Cardiac septum (tissue), 1 donor: ENCODE results near the gene SIM1. TPM values are rescaled to one million over a fixed set of nuclear protein-coding genes. Genes with fewer than 3 reads are reported as not detected.

ENCODE experiments used
- DNase-seq: peaks from one replicate; pipeline ENCODE4 v3.0.0-alpha.2; 2020; ENCODE audit warnings: low spot score
- intact Hi-C: fragments of 100-400 bp; cut with DNase I; formaldehyde crosslinking; loops from one replicate; pipeline ENCODE4 v1.14.0; 2022
- total RNA-seq: library from RNA; stranded (reverse); fragmentation: NEBNext Ultra II Directional; extraction: Animal tissue kit (Norgen Biotek cat#: 25700); gene quantifications from one replicate; pipeline ENCODE4 v1.2.1, GENCODE V29; 2021
- donor health status: DM: no; HTN: no; CAD: no.

SIM1 gene
- total RNA-seq, 1 donor from 2014 or later = 0.16 TPM

DNA sequence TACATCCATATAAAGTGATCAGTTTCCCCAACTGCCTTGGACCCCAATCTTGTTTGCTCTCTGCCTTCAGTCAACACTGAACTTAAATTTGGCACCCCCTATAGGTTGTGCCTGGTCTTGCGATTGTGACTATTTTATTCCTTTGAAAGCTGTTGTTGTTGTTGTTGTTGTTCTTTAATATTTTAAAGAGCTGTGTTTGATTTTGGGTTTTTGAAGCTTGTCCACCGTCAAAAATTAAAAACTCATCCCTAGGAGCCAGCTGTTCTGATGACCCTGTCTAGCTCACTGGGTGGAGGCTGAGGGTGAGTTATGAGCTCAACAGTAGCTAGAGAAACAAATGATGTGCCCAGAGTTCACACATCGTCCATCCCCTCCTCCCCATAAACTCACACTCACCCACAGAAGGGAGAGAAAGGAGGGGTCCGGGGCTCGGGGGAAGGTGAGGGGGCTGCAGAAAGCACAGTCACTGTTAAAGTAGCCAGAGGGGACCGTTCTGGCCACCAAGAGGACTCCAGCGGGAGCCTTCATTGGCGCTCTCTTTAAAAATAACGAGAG, 4.0 kb downstream of the SIM1 start:
- DNase-seq = no peak
- intact Hi-C loops = loop anchor here (10.0 kb wide), 1 partner anchor 846 kb away; no protein-coding TSS in a partner anchor

DNA sequence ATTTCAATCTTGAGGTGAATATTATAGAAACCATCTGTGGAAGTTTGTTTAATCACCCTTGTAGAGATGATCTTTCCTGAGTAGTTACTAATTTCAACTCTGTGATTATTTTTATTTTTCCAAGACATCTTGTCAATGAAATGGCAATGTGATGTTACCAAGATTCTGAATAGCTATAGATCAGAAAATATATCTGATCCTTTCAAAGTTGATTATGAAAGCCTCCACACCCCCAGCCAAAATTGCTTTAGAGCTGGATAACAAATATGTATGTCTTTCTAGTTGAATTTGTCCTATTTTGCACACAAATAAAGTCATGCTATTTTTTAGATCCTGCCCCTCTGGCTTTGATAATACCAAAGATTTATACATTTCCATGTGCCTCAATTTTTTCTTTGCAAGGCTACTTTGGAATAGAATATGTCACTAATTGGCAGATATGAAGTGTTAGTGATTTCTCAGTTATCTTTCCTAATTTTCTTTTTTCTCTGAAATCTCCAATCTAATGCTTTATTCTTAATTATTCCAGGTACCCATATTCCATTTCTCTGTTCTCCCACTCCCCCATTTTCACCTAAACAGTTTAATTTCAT, 5.0 kb downstream of the SIM1 start:
- intact Hi-C loops = loop anchor here (10.0 kb wide), 1 partner anchor 845 kb away; no protein-coding TSS in a partner anchor
- no peak for DNase-seq

DNA sequence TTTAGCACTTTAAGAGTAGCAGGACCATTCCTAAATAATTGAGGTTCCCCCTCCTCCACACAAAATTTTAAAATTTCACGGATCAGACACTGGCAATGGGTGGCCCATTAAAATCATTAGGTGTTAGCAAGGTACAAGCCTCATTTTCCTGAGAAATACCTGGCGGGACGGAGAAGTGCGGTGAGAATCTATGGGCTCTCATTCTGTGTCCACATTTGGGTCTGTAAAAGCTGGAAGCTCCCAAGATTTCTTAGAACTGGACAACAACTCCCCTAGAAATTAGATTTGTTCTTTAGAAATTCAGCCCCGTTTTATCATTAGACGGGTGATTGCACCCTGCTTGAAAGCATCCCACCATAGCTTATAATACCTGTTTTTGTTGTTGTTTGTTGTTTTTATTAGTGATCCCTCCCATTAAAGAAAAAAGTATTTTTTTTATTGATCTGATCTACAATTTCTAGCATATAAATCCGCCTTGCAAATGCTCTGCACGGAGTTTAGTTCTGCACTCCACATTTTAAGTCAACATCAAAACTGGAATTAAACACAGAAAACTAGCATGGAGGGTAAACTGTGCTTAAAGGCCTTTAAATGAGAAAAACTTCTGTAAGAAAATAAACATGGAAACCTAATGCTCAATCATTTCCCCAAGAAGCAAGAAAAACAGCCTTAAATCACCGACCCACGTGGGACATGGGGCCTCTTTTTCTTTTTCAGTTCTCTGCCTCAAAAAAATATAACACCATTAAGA, 5.7 kb downstream of the SIM1 start:
- intact Hi-C loops = no loop called here
- DNase-seq = no peak

DNA sequence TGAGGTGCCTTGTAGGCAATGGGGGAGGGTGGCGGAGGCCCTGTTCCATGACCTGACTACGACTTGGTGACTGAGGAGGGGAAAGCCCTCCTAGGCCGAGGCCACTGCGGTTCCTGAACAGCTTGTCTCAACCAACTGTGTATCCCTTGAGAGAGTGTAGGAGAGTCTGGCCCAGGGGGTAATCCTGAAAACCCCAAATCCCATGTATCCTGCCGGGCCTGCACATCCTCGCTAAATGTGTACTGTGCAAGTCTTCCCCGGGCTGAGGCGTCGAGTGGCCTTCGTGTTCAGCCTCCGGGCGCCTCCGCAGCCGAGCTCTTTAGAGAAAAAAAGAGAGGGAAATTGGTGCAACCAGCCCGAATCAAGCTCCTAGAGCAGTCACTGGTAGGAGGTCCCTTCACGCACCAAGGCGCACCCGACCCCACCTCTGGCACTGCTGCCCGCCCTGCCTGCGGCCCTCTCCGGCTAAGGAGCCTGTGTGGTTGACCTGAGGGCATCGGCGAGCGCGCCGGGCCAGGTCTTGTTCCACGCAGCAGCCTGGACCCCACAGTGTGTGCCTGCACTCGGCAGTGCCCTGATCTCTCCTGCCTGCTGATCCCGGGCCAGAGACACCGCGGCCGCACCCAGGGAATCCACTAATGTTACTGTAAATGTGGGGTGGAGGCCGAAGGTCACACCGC, 7.3 kb downstream of the SIM1 start:
- intact Hi-C loops = no loop called here
- DNase-seq = no peak

DNA sequence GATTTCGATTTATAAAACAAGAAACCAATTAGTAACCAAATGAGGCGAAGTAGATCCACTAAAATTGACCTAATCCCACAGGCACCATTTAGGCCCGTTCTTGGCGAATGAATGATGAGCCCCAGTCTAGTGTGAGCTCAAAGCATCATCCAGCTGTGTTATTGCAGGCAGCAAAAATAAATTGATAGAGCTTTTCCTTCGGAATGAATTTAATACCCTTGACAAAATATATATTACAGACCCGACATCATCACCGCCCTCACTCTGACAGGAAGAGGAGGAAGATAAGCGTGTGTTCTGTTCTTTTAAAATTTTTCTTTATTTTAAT, 7.8 kb downstream of the SIM1 start:
- no peak for DNase-seq
- intact Hi-C loops = no loop called here

DNA sequence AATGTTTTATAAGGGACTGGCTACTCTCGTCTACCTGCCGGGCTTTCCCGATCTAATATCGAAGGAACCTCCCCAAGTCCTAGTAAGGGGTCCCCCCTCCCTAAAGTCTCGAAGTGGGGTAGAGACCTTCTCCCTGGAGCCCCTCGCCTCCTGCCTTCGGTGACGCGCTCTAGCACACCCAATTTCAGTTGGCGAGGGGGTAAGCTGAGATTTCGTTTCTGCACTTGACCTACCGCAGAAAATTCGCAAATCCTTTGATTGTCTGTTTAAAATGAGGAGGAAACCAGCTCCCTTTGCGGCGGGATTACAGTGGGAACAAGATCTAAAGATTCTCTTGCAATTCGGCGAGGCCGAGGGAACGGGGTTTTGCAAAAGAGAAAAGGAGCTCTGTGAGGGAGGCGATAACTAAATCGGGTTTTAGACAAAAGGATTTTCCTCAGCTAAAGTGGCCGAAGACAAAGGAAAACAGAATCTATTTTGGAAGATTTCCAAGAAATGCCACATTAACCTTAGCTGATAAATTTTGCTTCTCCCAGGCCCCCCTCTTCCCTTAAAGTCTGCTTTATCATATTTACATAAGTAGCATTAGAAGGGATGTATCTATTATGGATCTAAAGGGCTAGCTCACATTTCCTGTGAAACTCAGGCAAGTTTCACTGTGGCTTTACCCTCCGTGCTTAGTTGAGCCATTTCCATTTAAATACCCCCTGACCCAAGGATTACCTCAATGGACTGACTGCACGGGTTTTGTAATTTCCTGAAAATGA, 8.4 kb downstream of the SIM1 start:
- DNase-seq = no peak
- intact Hi-C loops = no loop called here

DNA sequence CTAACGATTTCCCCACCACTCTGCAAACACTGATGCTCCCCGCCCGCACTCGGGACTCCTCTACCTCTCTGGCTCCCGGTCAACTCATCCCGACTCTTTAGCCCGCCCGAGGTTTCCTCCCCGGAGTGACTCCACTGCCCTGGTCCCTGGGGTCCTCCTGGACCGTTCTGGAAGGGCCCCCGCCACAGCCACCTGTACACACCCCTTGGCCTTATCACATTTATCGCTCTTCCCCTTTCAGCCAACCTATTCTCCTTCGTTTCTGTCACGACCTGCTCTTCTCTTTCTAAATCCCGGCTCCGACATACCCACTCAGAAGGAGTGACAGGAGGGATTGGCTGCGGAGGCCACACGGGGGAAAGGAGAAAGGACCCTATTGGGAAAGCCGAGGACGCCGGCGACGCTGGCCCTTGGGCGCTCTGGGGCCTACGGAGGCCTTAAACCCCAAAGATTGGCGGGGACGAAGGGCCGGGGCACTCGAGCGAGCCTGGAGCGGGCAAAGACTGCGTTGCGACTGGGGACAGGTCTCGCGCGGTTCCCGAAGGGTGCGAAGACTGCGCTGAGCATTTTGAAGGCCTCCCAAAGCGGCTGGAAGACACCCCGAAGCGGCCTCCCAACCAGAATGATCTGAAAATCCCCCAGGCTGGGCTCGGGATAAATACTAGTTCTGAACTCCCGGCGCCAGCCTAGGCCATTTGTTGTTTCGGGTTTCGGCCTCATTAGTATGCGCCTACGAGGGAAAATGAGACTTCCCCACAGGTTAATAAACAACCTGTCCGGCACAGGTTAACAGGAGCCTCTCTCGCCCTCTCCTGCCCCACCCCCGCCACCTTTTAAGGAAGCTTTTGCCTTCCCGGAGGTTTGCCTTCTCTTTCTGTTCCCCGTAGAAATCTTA, 9.2 kb downstream of the SIM1 start:
- intact Hi-C loops = no loop called here
- no peak for DNase-seq

DNA sequence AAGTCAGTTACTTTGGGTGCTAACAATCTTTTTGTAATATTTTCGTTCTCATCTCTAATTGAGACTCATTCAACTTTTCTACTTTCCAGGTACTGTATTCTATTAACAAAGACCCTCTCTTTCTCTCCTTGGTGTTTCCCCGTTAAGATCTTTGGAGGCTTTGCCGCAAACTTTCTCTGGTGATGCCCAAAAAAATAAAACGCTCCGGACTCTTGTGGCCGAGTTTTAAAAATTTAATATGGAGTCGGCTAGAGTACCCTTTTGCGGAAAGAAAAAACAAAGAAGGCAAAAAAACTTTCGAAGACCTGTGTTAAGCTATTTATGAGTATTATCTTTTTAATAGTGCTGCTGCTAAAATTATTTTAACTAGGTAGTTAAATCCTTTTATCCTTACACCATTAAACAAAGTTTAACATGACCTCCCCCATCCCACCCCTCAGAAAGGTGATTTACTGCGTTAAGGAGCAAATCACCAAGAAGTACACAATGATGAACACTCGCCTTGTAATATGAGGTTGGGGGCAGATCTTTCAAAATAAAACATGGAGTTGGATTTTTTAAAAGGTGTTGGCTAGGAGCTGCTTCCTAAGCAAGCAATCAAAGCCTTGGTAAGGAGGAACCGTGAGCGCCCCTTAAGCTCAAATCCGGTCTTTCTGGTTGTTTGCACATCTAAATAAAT, 10.0 kb downstream of the SIM1 start:
- DNase-seq = no peak
- intact Hi-C loops = no loop called here

DNA sequence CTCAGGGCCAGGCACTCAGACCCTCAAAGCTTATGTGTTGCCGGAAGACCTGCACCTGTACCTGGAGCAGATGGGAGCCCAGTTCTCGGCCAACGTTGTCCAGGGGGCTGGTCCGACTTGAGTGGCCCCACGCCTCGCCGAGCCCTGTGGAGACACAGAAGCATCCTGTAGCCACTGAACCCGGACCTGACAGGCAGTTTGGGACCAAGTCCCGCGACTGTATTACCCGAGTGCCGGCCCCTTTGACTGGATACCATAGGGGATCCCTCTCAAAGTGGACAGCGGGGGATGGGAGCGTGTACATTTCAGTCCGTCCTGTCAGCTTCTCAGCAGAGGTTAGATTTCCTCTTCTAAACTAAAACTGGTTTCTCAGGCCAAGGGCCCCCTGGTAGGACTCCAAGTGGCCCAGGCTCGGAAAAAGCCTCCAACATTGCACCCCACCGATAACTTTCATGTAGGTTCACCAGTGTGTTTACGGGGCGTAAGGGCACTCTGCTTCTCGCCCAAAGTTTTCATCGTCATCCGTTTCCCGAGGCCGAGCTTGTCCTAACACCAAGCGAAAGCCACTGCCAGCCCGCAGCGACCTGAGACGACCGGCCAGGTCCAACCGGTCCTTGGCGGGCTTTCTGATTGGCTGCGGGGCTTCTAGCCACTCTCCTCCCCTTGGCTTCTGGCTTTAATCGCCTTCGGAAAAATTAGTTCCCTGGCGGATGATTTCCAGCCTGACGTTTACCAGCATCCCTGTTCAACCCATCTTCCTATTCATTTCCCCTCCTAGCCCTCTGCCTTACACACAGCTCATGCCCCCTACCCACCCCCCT, 10.8 kb downstream of the SIM1 start:
- DNase-seq = no peak
- intact Hi-C loops = no loop called here

DNA sequence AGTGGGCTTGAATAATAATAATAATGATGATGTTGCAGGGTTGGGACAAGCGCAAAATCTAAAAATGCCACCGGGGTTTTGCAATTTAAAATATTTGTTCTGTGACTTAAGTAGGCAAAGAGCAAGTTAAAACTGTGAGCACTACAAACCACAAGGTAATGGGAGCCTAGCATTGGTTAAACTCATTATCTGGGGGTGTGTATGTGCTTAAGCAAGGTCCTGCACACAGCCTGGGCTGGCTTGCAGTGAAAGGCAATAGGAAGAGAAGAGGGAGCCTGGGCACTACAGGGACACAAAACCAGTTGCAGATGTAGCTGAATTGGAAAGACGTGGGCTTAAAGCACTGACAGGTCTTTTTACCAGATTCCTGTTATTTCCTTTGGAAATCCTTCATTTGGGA, 11.7 kb downstream of the SIM1 start:
- intact Hi-C loops = no loop called here

DNA sequence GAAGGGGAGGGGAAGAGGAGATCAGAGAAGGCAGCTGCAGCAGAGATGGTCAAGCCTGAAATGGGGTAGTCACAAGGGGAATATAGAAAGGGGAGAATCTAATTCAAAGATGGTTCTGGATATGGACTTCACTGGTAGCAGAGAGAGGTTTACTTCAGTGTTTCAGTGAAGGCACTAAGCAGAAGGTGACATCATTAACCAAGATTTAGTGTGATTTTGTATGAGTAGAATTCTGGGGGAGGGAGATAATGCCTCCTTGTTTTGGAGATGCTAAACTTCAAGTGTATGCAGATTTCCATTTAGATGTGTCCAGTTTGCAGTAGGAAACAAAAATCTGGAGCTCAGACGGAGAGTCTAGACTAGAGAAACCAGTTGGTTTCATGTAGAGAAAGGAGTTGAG, 13.1 kb downstream of the SIM1 start:
- DNase-seq = no peak
- intact Hi-C loops = no loop called here

More for the DNA sequence above, 11.7 kb downstream of the SIM1 start:
- DNase-seq = no peak

DNA sequence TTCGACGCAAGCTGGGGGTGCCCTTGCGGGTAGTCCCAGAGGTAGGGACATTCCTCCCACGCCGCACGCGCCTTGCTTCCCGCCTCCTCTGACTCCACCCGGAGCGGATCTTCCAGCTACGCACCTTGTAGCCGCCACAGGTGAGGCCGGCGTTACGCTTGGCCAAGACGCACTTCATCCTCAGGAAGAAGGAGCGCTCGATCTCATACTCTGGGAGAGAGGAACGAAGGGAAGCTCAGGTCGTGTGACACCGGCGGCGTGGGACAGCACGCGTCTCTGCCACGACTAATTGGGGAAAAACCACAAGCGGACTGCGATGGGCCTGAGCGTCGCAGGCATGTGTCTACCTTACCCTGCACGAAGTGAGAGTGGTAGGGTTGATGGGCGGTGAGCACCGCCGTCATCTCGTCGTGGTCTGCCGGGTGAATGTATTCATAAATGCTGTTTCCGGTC, 15.5 kb downstream of the SIM1 start:
- intact Hi-C loops = no loop called here
- DNase-seq = no peak

DNA sequence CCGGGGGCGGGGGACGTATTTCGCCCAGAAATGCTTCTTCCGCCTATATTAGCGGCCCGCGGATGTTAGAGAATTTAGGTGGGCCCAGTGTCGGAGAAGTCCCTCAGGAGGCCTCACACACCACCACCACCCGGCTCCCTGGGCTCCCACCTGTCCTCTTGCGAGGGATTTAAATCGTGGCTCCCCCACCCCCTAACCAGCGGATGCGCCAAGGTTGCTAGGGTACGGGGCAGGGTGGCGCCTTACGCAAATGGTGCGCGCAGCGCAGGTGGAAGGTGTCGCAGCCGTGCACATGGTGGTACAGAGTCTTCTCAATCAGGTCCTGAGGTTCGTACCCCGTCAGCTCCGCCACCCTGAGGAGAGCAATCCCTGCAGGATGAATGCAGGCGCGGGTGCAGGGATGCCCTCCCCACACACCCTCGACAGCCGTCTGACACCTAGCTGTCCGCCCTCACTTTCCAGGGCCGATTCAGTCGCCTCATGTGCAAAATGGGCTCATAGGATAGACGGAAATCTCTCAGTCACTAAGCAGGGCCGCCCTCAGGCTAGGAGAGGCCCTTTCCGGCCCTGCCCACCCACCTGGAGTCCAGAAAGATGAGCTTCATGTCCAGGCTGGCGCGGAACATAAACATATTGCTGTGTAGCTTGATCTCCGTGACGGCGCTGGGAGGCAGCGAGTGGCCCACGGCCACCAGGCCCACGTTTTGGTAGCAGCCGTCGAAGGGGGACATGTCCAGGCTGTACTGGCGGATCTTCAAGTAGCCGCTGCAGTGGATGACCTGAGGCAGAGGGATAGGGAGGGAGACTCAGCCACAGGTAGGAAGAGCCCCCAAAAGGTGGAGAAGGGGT, 16.6 kb downstream of the SIM1 start:
- intact Hi-C loops = no loop called here
- no peak for DNase-seq

DNA sequence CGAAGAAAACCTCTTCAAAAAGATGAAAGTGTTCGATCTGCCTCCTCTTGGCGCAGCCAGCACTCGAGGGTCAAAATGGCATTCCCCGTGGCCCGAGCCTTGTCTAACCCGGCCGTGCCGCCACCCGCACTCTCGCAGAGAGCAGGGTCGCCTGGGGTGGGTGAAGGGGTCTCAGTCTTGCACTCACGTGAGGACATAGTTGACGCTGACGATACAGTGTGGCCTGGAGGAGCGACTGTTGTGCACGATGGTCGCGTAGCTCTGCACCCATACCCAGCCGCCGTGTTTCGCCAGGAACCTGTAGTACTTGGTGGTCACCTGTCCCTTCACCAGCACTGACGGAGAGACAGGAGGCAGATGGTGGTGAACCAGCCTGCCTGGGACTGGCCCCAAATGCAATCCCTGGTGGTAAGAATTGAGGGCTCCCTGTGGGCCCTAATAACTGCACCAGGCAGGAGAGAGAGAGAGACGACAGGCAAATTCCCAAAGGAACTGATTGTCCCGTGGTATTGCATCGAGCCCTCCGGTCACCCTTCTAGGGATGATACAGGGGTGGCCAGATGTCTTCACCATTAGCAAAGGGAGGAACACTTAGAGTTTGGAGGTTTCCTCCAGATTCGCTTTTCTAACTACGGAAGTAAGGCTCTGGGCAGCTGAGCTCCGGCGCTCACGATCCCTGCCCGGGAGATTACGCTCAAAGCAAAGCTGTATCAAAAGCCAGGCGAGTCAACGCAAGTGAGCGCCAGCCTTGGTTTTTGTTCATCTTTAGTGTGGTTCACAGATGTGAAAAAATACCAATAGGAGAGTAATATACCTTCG, 17.4 kb downstream of the SIM1 start:
- intact Hi-C loops = no loop called here
- no peak for DNase-seq

DNA sequence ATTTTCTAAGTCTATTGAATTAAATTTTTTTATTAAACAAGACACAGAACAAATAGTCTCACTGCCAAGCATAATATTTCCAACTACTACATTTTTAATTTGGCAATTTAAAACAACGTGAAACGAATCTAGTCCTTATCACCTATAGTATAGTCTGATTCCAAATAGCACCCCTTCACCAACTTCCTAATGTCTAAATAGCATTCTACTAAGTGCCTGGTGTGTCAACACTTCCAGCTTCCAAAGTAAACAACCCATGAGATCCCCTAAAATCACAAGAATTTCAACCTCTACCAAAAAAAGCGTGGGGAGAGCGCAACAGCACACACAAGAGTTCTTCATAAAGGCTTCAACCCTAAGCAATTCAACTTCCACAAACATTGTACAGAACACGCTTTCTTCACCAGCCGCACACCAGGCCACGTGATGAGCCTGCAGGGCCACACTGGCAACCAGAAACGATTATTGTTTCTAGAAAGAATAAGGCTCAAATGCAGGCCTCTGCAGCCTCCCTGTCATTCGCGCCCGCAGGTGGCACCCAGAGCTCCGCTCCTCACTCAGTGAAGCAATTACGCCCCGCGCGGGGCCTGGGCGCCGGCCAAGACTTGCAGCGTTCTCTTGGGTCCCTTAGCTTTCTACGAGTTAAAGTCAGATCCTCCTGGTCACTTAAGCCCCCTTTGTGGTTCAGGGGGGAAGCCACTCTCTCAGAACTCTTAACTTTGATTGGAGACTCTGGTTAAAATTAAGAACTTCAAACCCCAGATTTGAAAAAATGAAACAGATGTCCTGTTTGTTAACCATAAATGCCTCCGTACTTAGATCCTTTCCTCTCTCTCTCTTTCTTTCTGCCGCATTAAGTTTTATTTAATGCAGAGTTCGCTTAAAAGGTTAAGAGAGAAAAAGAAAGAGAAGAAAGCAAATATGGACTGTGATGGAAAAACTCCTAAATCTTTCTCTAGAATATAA, 18.3 kb downstream of the SIM1 start:
- intact Hi-C loops = no loop called here
- DNase-seq = no peak
